ENCODE data around the gene FBXO21.
A peak's percentile ranks its signal among the peaks of the same experiment; 100 is the strongest.
"Not testable (repeated sequence)": the region's sequence is repeated elsewhere in the genome, so short reads cannot be mapped to it uniquely, and the experiment has no call there.

Gene FBXO21

DNA sequence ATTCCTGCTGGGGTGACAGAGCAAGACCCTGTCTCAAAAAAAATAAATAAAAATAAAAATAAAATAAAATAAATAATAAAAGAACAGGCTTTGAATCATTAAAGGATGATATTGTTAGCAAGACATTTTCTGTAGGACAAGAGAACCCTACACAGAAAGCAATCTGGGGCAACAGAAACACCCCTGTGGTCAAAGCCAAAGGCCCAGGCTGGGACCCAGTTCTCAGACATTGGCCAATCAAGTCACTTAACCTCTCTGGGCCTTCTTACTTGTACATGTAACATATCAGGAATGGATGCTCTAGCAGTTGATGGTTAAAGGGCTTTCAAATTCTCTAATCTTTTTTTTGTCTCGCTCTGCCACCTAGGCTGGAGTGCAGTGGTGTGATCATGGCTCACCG lies 55.5 kb downstream of the FBXO21 start:
- no peak for DNase-seq (ENCODE audit: low spot score)

DNA sequence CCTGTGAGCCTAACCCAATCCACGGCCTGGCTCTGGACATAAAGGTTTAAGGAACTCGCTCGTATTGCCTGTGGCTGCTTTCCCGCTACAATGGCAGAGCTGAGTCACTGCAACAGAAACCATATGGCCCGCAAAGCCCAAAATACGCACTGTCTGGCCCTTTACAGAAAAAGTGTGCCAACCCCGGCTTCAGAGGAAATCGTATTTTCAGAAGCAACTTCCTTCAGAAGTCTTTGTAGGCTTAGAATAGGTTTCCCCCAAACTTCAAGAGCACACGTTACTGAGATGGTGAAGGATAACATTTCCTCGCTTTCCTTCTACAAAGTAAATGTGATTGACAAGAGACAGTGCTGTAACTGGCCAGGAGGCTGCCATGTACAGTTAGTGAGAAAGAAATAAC lies 56.2 kb downstream of the FBXO21 start:
- DNase-seq (ENCODE audit: low spot score) = no peak

DNA sequence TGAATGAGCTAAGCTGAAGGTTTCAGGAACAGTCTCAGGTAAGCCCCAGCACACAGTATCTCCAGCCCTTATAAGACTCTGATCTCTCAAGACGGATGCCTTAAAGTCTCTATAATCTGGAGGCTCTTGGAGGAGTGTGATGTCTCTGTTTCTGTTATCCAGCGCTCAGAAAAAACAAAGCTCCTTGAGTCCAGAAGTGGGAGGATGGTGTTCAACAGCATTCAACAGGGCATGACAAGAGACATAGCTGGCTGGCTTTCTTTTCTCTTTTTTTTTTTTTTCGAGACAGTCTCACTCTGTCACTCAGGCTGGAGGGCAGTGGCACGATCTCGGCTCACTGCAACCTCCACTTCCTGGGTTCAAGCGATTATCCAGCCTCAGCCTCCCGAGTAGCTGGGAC lies 59.5 kb downstream of the FBXO21 start:
- no peak for DNase-seq (ENCODE audit: low spot score)

DNA sequence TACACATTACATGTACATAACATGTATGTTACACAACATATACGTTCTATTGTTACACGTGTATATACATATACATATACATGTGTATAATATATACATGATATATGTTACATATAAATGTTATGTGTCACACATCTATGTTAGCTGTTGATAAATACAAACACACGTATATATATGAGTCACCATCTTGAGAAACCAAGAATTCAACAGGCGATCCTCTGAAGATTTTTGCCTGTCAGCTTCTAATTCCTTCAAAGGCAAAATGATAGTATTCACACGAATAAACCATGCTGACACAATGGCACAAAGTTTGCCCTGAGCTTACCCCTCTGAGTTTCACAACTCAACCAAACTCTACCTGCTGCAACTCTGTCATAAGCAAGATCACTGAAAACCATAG lies 60.9 kb downstream of the FBXO21 start:
- DNase-seq (ENCODE audit: low spot score) = no peak

DNA sequence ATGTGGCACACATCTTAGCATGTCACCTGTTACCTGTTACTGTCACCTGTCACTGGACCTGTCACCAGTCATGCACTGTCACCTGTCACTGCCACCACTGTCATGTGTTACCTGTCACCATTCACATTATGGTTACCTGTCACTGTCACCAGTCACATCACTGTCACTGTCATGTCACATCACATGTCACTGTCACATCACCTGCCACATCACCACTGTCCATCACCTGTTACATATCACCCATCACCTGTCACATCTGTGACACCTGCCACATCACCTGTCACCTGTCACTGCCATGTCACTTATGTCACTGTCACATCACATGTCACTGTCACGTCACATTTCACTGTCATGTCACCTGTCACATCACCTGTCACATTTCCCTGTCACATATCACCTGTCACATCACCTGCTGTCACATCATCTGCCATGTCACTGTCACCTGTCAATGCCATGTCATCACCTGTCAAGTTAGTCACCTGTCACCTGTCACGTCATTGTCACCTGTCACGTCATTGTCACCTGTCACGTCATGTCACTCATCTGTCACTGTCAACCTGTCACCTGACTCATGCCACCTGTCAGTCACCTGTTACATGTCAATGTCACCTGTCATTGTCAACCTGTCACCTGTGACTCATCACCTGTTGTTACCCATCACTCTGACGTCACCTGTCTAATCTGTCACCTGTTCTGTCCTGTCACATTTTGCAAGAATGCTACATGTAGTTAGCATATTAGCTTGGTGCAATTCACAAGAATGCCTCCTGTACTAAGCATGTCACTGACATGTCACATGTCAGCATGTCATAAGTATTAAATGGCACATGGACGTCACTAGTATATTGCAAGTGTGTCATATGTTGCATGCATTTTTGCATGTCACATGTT lies 62.1 kb downstream of the FBXO21 start:
- DNase-seq (ENCODE audit: low spot score) = no peak

DNA sequence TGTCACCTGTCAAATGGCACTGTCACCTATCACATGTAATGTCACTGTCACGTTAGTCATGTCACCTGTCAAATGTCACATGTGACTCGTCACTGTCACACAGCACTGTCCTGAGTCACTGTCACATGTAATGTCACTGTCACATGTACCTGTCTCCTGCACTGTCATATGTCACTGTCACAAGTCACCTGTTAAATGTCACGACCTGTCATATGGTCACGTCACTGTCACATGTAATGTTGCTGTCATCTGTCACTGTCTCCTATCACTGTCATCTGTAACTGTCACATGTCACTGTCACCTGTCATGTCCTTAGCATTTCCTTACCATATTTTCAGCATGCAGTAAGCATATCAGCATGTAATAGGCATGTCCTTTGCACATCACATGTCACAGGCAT lies 63.9 kb downstream of the FBXO21 start:
- no peak for DNase-seq (ENCODE audit: low spot score)

DNA sequence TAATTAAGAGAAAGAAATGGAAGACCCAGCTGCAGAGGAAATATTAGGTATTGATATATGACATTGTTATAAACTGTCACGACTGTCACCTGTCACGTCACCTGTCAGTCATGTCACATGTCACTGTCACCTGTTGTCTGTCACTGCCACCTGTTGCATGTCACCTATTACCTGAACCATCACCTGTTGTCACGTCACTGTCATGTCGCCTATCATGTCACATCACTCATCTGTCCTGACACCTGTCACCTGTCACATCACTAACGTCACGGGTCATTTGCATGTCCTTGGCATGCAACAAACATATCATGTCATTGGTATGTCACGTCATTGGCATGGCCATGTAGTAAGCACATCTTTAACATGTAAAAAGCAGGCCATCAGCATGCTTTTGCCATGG lies 64.5 kb downstream of the FBXO21 start:
- no peak for DNase-seq (ENCODE audit: low spot score)

DNA sequence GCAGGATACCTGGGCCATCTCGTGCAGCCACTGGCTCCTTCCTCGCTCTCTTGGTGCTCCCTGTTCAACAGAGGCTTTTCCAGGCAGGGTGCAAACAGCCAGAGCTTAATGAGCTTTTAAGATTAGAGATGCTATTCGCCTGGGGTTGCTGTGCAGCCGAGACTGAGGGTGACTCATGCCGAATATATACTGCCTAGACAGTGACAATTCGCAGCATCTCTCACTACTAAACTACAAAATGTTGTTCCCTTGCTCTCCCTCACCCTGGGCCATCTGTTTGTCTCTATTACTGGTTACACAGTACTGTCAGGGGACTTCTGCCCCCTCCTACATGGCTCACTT lies 65.0 kb downstream of the FBXO21 start:
- DNase-seq (ENCODE audit: low spot score) = no peak

DNA sequence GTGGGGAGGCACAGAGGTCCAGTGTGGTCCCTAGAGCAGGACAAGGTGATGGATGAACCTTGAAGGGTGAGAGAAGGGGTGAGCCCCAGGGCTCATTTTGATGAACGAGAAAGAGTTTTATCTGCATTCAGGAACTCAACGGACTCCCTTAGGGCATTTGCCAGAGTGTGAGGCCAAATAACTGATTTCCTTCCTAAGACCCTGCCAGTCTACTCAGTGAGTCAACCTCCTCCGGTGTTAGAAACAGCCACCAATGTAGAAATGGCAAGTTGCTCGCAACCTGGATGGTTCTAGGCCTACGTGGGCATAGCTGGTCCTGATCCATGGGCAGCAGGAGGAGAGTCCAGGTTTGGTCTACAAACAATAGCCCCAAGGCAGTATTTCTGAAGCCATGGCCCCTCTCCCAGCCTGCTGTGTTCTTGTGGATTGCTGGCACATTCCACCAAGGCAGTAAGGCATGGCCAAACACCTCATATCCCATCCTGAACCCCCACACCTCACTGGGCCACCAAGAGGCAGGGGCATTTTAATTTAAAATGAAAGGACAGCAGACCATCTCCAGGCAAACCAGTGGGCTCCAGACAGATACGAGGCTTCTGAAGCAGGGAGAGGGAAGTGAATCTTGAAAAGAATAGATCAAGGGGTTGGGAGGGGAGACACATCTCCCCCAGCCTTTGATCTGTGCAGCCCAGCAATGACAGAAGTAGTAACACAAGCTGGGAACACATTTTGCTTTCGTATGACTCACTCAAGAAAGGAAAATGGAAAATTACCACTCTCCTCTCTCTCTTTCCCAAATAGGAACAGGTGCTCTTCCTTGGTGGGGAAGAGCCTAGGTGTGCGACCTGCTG lies 65.6 kb downstream of the FBXO21 start:
- no peak for DNase-seq (ENCODE audit: low spot score)

DNA sequence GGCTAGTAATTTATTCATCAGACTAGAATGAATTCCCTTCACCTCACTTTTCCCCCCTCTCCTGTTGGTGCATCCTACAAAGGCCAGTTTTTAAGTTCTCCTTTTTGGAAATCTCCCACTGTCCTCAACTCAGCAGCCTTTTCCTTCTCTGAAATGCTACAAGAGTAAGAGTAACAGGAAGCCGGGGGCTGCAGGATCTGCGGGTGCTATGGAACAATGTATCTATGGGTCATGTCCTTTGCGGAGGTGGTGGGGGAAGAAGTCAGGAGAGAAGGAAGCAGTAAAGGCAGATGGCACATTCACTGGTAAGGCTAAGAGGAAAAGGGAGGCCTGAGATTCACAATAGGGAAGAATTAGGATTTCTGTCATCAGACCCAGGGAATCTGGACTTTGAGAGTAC lies 68.8 kb downstream of the FBXO21 start:
- DNase-seq (ENCODE audit: low spot score) = no peak

DNA sequence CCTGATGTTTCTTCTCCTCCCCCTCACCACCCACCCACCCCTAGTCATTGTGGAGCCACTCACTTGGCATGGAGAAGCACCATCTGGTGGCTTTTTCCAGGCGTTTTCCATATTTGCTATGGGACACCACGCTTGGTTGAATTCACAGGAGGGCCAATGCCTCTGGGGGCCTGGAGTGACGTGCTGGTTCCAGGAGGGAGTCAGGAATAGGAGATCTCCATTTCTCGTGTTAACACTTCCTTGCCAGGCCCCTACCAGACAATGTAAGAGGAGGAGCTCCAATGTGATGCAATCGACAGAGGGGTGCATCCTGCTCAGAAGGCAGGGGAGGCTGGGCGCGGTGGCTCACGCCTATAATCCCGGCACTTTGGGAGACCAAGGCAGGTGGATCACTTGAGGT lies 69.5 kb downstream of the FBXO21 start:
- no peak for DNase-seq (ENCODE audit: low spot score)

DNA sequence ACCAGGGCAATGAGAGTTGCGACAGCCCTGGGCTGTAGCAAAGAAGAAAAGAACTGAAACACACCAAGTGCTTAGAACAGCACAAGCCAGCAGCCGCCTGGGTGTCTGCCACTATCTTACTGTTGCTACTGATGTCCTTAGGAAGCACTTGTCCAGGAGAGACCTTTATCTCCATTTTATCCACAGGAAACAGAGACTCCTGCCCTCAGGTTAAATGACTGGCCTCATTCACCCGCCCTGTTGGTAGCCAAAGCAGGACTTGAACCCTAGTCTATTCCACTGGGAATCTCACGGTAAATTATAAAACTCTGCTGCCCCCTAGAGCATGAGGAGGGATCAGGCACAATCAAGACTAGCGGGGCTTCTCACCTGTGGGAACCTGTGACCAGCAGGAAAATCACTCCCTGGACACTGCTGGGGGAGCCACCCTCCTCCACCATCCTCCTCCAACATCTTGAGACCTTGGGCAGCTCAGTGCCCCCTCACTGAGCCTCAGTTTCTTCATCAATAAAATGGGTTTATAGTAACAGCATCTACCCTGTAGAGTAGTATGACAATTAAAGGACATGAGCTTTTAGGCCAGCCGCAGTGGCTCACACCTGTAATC lies 70.6 kb downstream of the FBXO21 start:
- peak; percentile 33 for DNase-seq (ENCODE audit: low spot score)

DNA sequence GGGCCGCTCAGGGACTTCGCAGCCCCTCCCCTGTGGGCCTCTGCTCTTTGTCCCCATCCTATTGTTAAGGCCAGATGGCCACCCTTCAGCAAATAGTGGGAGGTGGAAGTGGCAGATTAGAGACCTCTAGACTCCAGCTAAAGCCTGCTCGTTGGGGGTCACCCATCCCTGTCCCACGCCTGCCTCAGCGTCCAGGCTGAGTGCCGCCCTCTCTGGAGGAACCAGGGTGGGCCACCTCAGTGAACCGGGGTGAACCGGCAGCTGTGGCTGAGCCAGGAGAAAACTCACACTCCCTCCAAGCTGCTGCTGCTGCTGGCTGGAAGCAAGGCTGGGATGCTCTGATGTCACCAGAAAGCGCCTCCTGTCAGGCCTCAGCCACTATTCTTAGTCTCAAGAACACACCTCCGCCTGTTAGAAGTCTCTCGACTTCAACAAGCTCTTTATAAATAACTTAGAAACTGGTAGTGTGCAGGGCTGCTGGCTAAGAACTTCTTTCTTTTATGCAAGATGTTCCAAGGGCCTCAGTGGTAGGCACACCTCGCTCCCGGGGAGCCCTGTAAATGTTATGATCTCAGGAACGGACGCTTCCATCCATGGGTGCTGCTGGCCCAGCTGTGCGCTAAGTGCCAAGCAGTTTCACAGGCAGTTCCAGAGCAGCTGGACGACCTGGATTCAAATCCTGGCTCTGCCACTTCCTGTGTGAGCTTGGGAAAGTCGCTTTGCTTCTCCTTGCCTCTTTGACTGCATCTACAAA lies 71.3 kb downstream of the FBXO21 start:
- no peak for DNase-seq (ENCODE audit: low spot score)

DNA sequence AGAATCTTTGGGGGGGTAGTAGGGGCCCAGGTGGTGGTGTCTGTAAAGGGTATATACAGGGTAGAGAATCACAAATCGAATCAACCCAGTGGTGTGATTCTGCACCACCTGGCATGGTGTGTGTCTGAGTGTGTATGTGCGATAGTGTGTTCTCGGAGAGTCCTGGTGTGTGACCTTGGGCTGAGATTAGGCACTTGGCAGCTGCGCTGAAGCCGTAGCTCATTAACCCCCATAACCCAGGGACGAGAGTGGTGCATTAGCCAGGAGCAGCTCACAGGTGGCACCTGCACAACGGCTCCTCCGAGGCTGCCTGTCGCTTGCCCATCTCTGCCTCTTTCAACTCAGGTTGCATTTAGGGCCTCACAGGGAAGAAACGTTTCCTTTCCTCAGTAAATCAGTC lies 75.5 kb downstream of the FBXO21 start:
- no peak for DNase-seq (ENCODE audit: low spot score)

DNA sequence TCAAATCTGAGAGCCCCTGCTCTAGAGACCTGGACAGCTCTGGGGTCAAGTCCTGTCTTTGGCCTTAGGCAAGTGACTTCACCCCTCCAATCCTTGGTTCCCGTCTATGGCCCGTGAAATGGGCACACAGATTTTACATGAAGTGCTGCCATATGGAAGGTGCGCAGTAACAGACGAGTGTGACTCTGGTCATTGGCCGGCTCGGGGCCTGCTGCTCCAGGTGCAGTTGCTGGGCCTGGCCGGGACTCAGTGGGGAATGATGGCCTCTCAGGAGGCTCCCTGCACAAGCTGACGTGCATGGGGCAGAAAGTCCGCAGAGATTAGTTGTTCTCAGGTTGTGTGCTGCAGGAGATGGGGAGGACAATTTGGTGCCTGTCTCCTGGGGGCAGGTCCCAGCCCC lies 77.0 kb downstream of the FBXO21 start:
- no peak for DNase-seq (ENCODE audit: low spot score)

DNA sequence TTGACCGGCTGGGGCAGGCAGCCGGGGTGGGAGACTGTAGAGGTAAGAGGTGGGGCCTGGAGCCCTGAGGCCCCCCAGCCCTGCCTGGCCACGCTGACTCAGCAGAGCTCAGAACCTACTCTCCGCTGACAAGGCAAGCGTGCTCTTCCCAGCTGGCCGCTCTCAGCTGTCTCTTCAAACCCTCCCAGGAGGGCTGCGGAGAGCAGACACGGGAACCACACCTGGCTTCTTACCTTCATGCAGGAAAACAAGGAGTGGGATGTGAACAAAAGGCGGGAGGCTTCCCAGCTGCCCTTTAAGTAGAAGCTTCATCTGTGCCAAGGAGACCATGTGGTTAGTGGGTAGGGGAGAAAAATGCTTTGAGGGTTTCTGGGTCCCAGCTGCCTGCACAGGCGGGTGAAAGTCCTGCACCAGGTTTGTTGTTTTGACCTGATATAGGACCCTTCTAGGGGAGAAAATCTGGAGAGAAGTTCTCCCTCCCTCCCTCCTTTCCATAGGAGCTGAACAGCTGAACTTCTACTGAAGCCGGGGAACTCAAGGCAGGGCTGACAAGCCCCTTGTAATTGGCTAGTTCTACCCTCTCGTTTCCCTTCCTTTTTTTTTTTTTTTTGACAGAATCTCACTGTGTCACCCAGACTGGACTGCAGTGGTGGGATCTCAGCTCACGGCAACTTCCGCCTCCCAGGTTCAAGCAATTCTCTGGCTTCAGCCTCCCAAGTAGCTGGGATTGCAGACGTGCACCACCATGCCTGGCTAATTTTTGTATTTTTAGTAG lies 78.3 kb downstream of the FBXO21 start:
- DNase-seq (ENCODE audit: low spot score) = no peak

DNA sequence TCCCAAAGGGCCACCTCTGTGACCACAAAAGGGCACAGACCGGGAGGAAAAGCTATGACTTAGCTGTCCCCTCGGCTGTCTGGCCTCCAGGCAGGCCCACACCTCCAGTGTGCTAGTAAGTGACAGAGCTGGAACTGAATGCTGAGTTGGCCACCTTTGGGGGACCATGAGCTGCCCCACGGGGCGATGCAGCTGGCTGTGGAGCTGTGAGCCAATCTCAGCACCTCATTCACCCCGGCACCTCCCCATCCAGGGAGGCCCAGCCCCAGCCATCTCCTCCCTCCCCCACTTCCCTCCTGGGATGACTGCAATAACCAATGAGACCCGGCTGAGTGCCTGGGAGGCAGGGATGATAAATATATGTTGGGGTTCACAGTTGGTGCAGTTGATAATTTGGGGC lies 78.9 kb downstream of the FBXO21 start:
- no peak for DNase-seq (ENCODE audit: low spot score)

DNA sequence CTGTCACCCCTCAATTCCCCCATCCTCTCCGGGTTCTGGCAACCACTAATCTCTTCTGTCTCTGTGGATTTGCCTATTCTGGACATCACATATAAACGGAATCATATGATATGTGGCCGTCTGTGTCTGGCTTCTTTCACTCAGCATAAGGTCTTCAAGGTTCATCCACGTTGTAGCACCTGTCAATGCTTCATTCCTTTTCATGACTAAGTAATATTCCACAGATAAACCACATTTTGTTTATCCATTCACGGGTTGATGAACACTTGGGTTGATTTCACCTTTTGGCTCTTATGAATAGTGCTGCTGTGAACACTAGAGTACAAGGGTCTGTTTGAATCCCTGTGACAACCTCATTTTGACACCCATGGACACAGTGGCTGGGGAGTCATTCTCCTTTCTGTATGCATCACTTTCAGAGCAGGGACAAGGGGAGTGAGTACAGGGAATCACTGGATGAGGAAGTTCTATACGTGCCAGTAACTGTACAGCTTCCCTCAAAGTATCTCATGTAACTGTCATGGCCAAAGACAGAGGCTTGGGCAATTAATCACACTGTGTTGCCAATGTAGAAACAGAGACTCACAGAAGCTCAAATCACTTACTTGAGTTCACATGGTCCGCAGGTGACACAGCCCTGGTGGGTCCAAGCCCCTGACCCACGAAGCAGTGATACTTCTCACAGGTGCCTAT lies 80.2 kb downstream of the FBXO21 start:
- no peak for DNase-seq (ENCODE audit: low spot score)

DNA sequence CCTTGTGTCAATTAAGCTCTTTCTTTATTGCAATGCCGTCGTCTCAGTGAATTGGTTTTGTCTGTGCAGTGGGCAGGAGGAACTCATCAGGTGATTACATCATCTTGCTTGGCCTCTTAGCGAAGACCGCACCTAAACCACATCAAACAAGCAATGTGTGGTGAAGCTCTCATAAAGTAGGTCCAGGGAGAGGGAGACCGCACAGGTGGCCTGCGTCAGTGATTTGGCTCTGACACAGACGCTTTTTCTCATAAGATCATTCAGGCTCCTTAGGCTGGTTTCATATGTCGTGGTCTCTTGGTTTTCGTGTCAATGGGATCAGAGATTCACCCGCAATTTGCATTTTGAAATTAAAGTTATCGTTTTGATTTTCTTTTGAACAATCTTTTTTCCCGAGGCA lies 84.4 kb downstream of the FBXO21 start:
- DNase-seq (ENCODE audit: low spot score) = no peak

DNA sequence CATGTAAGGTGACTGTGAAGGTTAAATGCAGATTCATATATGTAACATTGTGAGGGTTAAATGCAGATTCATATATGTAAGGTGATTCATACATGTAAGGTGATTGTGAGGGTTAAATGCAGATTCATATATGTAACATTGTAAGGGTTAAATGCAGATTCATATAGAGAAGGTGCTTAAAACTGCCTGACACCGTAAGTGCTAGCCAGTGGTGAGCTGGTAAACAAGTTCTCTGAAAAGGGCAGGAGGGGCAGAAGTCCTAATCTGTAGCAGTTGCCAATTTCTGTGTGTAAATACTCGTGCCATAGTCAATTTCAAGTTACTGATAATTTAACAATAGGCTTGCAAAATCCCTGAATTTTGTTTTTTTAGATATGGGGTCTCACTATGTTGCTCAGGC lies 86.3 kb downstream of the FBXO21 start:
- not testable (repeated sequence) for DNase-seq (ENCODE audit: low spot score)

DNA sequence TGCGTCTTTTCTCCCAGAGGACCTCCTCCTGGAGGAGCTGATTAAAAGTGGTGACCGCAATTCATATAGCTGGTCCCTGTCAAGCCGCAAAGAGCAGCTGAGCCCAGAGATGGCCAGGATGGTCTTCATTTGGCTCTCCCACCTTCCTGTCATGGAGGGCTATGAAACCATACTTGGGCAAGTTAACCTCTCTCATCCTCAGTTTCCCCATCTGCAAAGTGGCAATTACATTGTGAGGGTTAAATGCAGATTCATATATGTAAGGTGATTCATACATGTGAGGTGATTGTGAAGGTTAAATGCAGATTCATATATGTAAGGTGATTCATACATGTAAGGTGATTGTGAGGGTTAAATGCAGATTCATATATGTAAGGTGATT lies 87.5 kb downstream of the FBXO21 start:
- DNase-seq (ENCODE audit: low spot score) = no peak

Data from RKO (cell line).